NCI-H446 (cell line): ENCODE data around the gene TMEM135.
"Not testable (repeated sequence)": the region's sequence is repeated elsewhere in the genome, so short reads cannot be mapped to it uniquely, and the experiment has no call there.

Source experiments
- DNase-seq, 2 experiments: peaks; one replicate each; lab custom pipeline; 2025; lab: John Stamatoyannopoulos, UW

TMEM135 gene

GRCh38 chr11:87258171-87258833 is 220.6 kb downstream of the TMEM135 start:
- no peak for DNase-seq

- DNase-seq, result no peak
Measured at GRCh38 chr11:87259736-87260135, 222.0 kb downstream of the TMEM135 start.

GRCh38 chr11:87260811-87261210 is 223.1 kb downstream of the TMEM135 start:
- no peak for DNase-seq

- DNase-seq, result no peak
Measured at GRCh38 chr11:87263264-87263838, 225.6 kb downstream of the TMEM135 start.

GRCh38 chr11:87263979-87264378 is 226.2 kb downstream of the TMEM135 start:
- DNase-seq, result no peak

- no peak for DNase-seq
Measured at GRCh38 chr11:87265132-87265531, 227.4 kb downstream of the TMEM135 start.

- no peak for DNase-seq
Measured at GRCh38 chr11:87265979-87266378, 228.2 kb downstream of the TMEM135 start.

GRCh38 chr11:87266751-87267150 is 229.0 kb downstream of the TMEM135 start:
- DNase-seq, result no peak

GRCh38 chr11:87271951-87272350 is 234.2 kb downstream of the TMEM135 start:
- DNase-seq, result not testable (repeated sequence)

- no peak for DNase-seq
Measured at GRCh38 chr11:87275176-87275575, 237.4 kb downstream of the TMEM135 start.

- DNase-seq, result no peak
Measured at GRCh38 chr11:87280143-87280542, 242.4 kb downstream of the TMEM135 start.

- DNase-seq, result no peak
Measured at GRCh38 chr11:87281496-87281895, 243.8 kb downstream of the TMEM135 start.

GRCh38 chr11:87284306-87284705 is 246.6 kb downstream of the TMEM135 start:
- no peak for DNase-seq

- not testable (repeated sequence) for DNase-seq
Measured at GRCh38 chr11:87285674-87286073, 247.9 kb downstream of the TMEM135 start.

GRCh38 chr11:87286338-87286737 is 248.6 kb downstream of the TMEM135 start:
- no peak for DNase-seq

- peak; percentile 52 to 79 for DNase-seq
Measured at GRCh38 chr11:87290304-87290922, 252.7 kb downstream of the TMEM135 start.

GRCh38 chr11:87292598-87292997 is 254.9 kb downstream of the TMEM135 start:
- no peak for DNase-seq

- no peak for DNase-seq
Measured at GRCh38 chr11:87295237-87295636, 257.5 kb downstream of the TMEM135 start.

- no peak for DNase-seq
Measured at GRCh38 chr11:87296627-87297026, 258.9 kb downstream of the TMEM135 start.

GRCh38 chr11:87298155-87298554 is 260.4 kb downstream of the TMEM135 start:
- no peak for DNase-seq

- DNase-seq, result no peak
Measured at GRCh38 chr11:87299041-87299481, 261.3 kb downstream of the TMEM135 start.

- DNase-seq, result no peak
Measured at GRCh38 chr11:87300640-87301380, 263.1 kb downstream of the TMEM135 start.
